SK-N-MC (cell line): ENCODE measurements around the gene PTPRA.

Experiments
- DNase-seq: peaks from one replicate; pipeline ENCODE4 v3.0.0-alpha.2; 2011; ENCODE audit warnings: low read depth, low spot score
- H3K27ac ChIP-seq: fragments of 200-600 bp; sonication (generic); 2 replicates; pipeline ENCODE4 v1.5.1; 2016; ENCODE audit warnings: mixed run types
- H3K36me3 ChIP-seq: fragments of 200-600 bp; sonication (generic); 2 replicates; pipeline ENCODE4 v1.6.1; 2017; ENCODE audit warnings: antibody characterized with exemption, low read length, mixed read lengths; ENCODE audit not compliant: insufficient read depth
- H3K4me3 ChIP-seq: fragments of 200-600 bp; sonication (generic); 2 replicates; pipeline ENCODE4 v1.5.1; 2016
- H3K9ac ChIP-seq: fragments of 200-600 bp; sonication (generic); 2 replicates; pipeline ENCODE4 v1.8.0; 2017; ENCODE audit warnings: mixed run types, mixed read lengths; ENCODE audit not compliant: insufficient read length
- H3K9me3 ChIP-seq: fragments of 200-600 bp; sonication (generic); 2 replicates; pipeline ENCODE4 v1.6.1; 2017; ENCODE audit warnings: low read depth, mild to moderate bottlenecking, antibody characterized with exemption, low read length, moderate library complexity, mixed read lengths
- EZH2 ChIP-seq: fragments of 200-600 bp; sonication (generic); IDR thresholded peaks from one replicate; pipeline ENCODE4 v1.6.1; 2017; ENCODE audit warnings: antibody characterized with exemption
- FOXP2 ChIP-seq: optimal IDR thresholded peaks from 2 replicates; pipeline ENCODE3; 2011; ENCODE audit warnings: mild to moderate bottlenecking, moderate library complexity; ENCODE audit not compliant: insufficient read depth; ENCODE audit errors: extremely low read length, control extremely low read depth
- POLR2AphosphoS5 ChIP-seq: IDR thresholded peaks from 2 replicates; pipeline ENCODE4 v1.6.1; 2012; ENCODE audit warnings: mild to moderate bottlenecking, low read depth, low read length, borderline replicate concordance

PTPRA gene

DNA sequence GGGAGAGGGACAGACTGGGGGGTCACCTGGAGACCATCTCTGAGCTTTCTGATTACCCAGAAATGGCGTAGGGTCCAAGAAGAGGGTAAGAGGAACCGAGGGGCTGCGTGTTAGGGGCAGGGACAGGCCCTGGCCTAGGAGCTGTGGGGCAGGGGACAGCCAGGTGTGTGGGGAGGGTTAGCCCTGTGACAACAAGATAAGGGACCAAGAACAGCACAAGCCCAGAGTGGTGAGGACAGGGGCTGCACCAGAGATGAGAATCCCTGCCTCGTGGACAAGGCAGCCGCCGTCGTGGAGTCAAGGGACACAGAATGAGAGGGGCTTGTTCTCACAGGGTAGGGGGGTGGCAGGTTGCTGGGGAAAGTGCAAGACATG, 211.7 kb downstream of the PTPRA start:
- H3K36me3 ChIP-seq, result no peaks in the 10 kb centered on the region
- no peak overlapping the region for H3K27ac ChIP-seq
- no peak overlapping the region for H3K4me3 ChIP-seq
- TF ChIP-seq POLR2AphosphoS5 (no peak), FOXP2 (no peak), EZH2 (no peak)
- H3K9me3 ChIP-seq, result no peaks in the 10 kb centered on the region
- no peak for DNase-seq
- no peak overlapping the region for H3K9ac ChIP-seq

DNA sequence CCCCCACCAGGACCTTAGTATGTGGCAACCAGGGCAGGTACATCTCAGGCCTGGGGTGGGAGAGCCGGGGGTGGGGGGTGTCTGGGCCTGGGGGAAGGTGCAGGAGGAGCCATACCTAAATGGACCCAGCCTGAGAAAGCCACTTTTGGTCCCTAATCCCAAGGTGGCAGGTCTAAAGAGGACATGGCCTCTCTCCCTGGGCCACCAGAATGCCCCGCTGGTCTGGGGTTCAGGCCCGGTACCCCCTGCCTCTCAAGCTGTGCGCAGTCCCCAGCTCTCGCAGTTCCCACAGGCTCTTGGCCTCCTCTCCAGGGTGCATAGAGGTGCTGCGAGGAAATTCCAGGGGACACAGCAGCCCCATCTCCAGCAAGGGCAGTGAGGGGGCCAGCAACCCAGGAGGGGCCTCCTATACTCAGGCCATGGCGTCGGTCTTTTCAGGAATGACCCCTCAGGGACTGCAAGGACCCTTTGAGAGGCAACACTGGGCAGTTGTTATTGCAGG, 212.3 kb downstream of the PTPRA start:
- DNase-seq, result no peak
- Histone ChIP-seq H3K9me3 (no peaks in the 10 kb centered on the region), H3K36me3 (no peaks in the 10 kb centered on the region), H3K27ac (no peak overlapping the region), H3K4me3 (no peak overlapping the region), H3K9ac (no peak overlapping the region)
- TF ChIP-seq EZH2, result no peak
- no peak for TF ChIP-seq POLR2AphosphoS5

GRCh38 chr20:3088031-3088430, 214.8 kb downstream of the PTPRA start:
- Histone ChIP-seq H3K36me3 (no peaks in the 10 kb centered on the region), H3K4me3 (no peak overlapping the region), H3K27ac (no peak overlapping the region), H3K9ac (no peak overlapping the region), H3K9me3 (no peaks in the 10 kb centered on the region)
- TF ChIP-seq EZH2 (no peak), FOXP2 (no peak), POLR2AphosphoS5 (no peak)
- DNase-seq, result no peak
